Esophagus squamous epithelium (tissue), 5 donors: ENCODE measurements around the gene ZNF32. TPM values are rescaled to one million over a fixed set of nuclear protein-coding genes. Genes with fewer than 3 reads are reported as not detected.

ENCODE experiments used
- DNase-seq: peaks from one replicate; lab custom pipeline; 2025; lab: John Stamatoyannopoulos, UW
- H3K27ac ChIP-seq, 4 donors: fragments of 200-600 bp; sonication (generic); one replicate each; pipeline ENCODE4 v1.5.1; 2016 to 2019; ENCODE audit warnings: mild to moderate bottlenecking in 1 of 4
- H3K27me3 ChIP-seq, 4 donors: fragments of 200-600 bp; sonication (generic); 1 replicate in 3 of 4; 2 replicates in 1 of 4; pipeline versions ENCODE4 v1.5.1 to v1.6.0; 2017 to 2021; ENCODE audit warnings: antibody characterized with exemption in 1 of 4
- H3K36me3 ChIP-seq, 3 donors: fragments of 200-600 bp; sonication (generic); one replicate each; pipeline ENCODE4 v1.5.1; 2016 to 2019
- H3K4me1 ChIP-seq, 3 donors: fragments of 200-600 bp; sonication (generic); one replicate each; pipeline ENCODE4 v1.5.1; 2017 to 2019
- H3K4me3 ChIP-seq, 4 donors: fragments of 200-600 bp; sonication (generic); 1 replicate in 3 of 4; 2 replicates in 1 of 4; pipeline ENCODE4 v1.5.1; 2016 to 2019; ENCODE audit warnings: mild to moderate bottlenecking in 2 of 4, moderate library complexity in 1 of 4
- H3K9me3 ChIP-seq, 3 donors: fragments of 200-600 bp; sonication (generic); one replicate each; pipeline ENCODE4 v1.5.1; 2016 to 2019
- CTCF ChIP-seq, 6 experiments: fragments of 450-650 bp in 4 of 6; fragments of 200-600 bp in 2 of 6; sonication (generic) in 2 of 6; IDR thresholded peaks; one replicate each; pipeline ENCODE4 v1.5.1; 2016 to 2019; ENCODE audit warnings: antibody characterized with exemption in 6 of 6, mild to moderate bottlenecking in 4 of 6, moderate library complexity in 4 of 6
- POLR2A ChIP-seq, 4 donors: fragments of 450-650 bp; IDR thresholded peaks; one replicate each; pipeline ENCODE4 v1.6.1; 2017; ENCODE audit warnings: antibody characterized with exemption in 4 of 4, mild to moderate bottlenecking in 4 of 4, moderate library complexity in 3 of 4
- WGBS, 2 donors: methylation state at CpG; one replicate each; pipeline ENCODE4 v1.1.5; 2018; 5-methylcytosine and 5-hydroxymethylcytosine counted together
- intact Hi-C: fragments of 100-400 bp; cut with DNase I; formaldehyde crosslinking; loops from one replicate; pipeline ENCODE4 v1.15.0; 2022
- total RNA-seq, 4 donors: library from RNA; depleted of rRNA; stranded (reverse); fragments of >200 nt; gene quantifications; one replicate each; pipeline ENCODE4 v1.1.0, GENCODE V29; 2016
- donor health status: DM: yes; HTN: yes; CAD: no.

The ZNF32 gene
- total RNA-seq, 4 donors from 2014 or later: 10.1 to 38.0 (median 19.3) TPM

- Histone ChIP-seq H3K4me3 (no peak overlapping the region), H3K4me1 (peaks cover 0 to 18% (median 0%) of the 10 kb centered on the region in 3 donors), H3K9me3 (peaks cover 0 to 5% (median 0%) of the 10 kb centered on the region in 3 donors), H3K36me3 (no peaks in the 10 kb centered on the region), H3K27ac (no peak overlapping the region), H3K27me3 (peaks cover 0 to 46% (median 4%) of the 10 kb centered on the region in 4 donors)
- 51 to 56% methylated on average over 14 to 17 of the region's 18 CpGs for WGBS, 2 donors
- intact Hi-C loops: loop anchor here (5.0 kb wide), 2 partner anchors 650 to 715 kb away; partner anchors contain the start of gene CXCL12
- TF ChIP-seq CTCF (IDR thresholded peaks at IDR 0.05): peak; percentile 56 to 88 (median 81)
- no peak for TF ChIP-seq POLR2A (IDR thresholded peaks at IDR 0.05)
- DNase-seq: no peak
These were observed 23.2 kb upstream of the ZNF32 start for GRCh38 chr10:43671659-43672531.

DNA sequence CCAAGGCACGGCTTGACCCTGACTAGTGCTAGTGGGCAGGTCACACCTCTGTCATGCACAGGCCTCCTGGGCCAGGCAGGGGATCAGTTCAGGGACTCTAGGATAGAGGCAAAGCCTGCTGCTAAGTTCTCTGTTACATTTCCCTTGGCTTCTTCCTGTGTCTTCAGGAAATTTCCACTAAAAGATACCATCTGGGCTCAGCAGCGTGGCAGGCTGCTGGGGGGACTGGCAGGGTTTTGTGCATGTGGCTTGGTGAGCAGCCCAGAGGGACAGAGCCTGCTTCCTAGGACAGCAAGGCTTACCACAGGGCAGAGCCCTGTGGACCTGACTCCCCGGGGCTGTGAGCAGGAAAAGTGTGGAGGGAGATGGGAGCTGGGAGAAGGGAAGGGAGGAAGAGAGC, 20.7 kb upstream of the ZNF32 start:
- intact Hi-C loops: no loop called here
- 17 to 53% methylated on average over 1 to 2 of the region's 3 CpGs for WGBS, 2 donors
- TF ChIP-seq POLR2A (IDR thresholded peaks at IDR 0.05) (no peak), CTCF (IDR thresholded peaks at IDR 0.05) (no peak)

DNA sequence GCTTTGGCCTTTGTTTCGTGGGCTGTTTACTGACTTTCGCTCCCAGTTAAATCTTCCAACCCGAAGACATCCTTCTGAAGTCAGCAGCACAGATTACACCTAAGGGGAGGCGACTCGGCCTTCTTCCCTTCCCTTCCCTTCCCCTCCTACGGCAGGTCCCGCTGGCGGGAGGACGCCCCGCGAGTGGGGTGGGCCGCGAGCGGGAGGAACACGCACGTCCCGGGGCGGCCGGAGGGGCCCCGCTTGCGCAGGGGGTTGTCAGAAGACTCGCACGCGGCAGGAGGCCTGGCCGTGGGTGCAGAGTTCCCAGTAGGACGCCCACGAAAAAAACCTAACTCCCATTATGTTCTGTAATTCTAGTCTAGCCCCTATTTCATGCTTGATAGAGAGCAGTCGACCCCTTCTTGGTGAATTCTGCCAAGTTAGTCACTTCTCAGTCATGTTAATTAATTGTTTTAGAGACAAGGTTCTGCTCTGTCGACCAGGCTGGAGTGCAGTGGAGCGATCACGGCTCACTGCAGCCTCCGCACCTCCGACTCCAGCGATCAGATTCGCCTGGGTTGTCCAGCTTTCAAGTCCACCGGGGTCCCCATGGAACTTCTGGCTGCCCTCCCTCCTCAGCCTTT, 19.2 kb upstream of the ZNF32 start:
- 73 to 79% methylated on average over 19 to 28 of the region's 36 CpGs for WGBS, 2 donors
- H3K4me3 ChIP-seq: peak overlapping the region in 2 of 4 donors; percentile 36 to 52
- TF ChIP-seq CTCF (IDR thresholded peaks at IDR 0.05) (no peak), POLR2A (IDR thresholded peaks at IDR 0.05) (no peak)
- no peaks in the 10 kb centered on the region for H3K36me3 ChIP-seq
- no peak for DNase-seq
- no peak overlapping the region for H3K27ac ChIP-seq
- peaks cover 0 to 12% (median 0%) of the 10 kb centered on the region in 3 donors for H3K4me1 ChIP-seq
- intact Hi-C loops: no loop called here
- peaks cover 0 to 59% (median 4%) of the 10 kb centered on the region in 4 donors for H3K27me3 ChIP-seq
- no peaks in the 10 kb centered on the region for H3K9me3 ChIP-seq

More for the DNA sequence above, 20.7 kb upstream of the ZNF32 start:
- Histone ChIP-seq H3K4me3 (no peak overlapping the region), H3K27me3 (peaks cover 0 to 59% (median 4%) of the 10 kb centered on the region in 4 donors), H3K36me3 (no peaks in the 10 kb centered on the region), H3K27ac (no peak overlapping the region), H3K9me3 (no peaks in the 10 kb centered on the region), H3K4me1 (peaks cover 0 to 18% (median 0%) of the 10 kb centered on the region in 3 donors)
- DNase-seq: no peak

GRCh38 chr10:43667317-43667731, 18.6 kb upstream of the ZNF32 start:
- peaks cover 0 to 59% (median 4%) of the 10 kb centered on the region in 4 donors for H3K27me3 ChIP-seq
- peak in 2 of 6 experiments; percentile 8 to 23 for TF ChIP-seq CTCF (IDR thresholded peaks at IDR 0.05)
- no peak for TF ChIP-seq POLR2A (IDR thresholded peaks at IDR 0.05)
- WGBS, 2 donors: 5 to 24% methylated on average over 12 to 29 of the region's 35 CpGs
- H3K4me1 ChIP-seq: peaks cover 0 to 12% (median 0%) of the 10 kb centered on the region in 3 donors
- peak overlapping the region in 3 of 4 donors; percentile 21 to 52 (median 36) for H3K4me3 ChIP-seq
- no peaks in the 10 kb centered on the region for H3K9me3 ChIP-seq
- no peak overlapping the region for H3K27ac ChIP-seq
- no peaks in the 10 kb centered on the region for H3K36me3 ChIP-seq
- no peak for DNase-seq
- intact Hi-C loops: no loop called here
